HT1080 (cell line): ENCODE measurements around the gene BTBD10. TPM values are rescaled to one million over a fixed set of nuclear protein-coding genes. Genes with fewer than 3 reads are reported as not detected.

Source experiments
- DNase-seq: peaks from one replicate; pipeline ENCODE4 v3.0.0-alpha.2; 2015; ENCODE audit warnings: low read depth
- total RNA-seq: library from RNA; depleted of rRNA; stranded (reverse); fragments of >200 nt; shearing (Covaris generic); gene quantifications from 2 replicates; pipeline ENCODE4 v1.2.3, GENCODE V29; 2014

Gene BTBD10
- total RNA-seq, 1 experiment from 2014 or later = 64.0 TPM

- no peak for DNase-seq
Measured at GRCh38 chr11:13375798-13376197, 87.2 kb downstream of the BTBD10 start.

GRCh38 chr11:13373216-13373615 lies 89.8 kb downstream of the BTBD10 start:
- DNase-seq = no peak

- no peak for DNase-seq
Measured at GRCh38 chr11:13368041-13368446, 95.0 kb downstream of the BTBD10 start.

GRCh38 chr11:13367115-13367514 lies 95.9 kb downstream of the BTBD10 start:
- DNase-seq = no peak

- no peak for DNase-seq
Measured at GRCh38 chr11:13366266-13367026, 96.6 kb downstream of the BTBD10 start.

GRCh38 chr11:13364388-13364787 lies 98.6 kb downstream of the BTBD10 start:
- DNase-seq = peak; percentile 74

- DNase-seq = no peak
Measured at GRCh38 chr11:13362596-13363109, 100.4 kb downstream of the BTBD10 start.

GRCh38 chr11:13358596-13359270 lies 104.3 kb downstream of the BTBD10 start:
- DNase-seq = peak; percentile 64

- no peak for DNase-seq
Measured at GRCh38 chr11:13357232-13357631, 105.8 kb downstream of the BTBD10 start.

GRCh38 chr11:13355191-13355590 lies 107.8 kb downstream of the BTBD10 start:
- no peak for DNase-seq

GRCh38 chr11:13354335-13354734 lies 108.7 kb downstream of the BTBD10 start:
- DNase-seq = peak; percentile 40

- no peak for DNase-seq
Measured at GRCh38 chr11:13352711-13353110, 110.3 kb downstream of the BTBD10 start.

GRCh38 chr11:13349581-13349980 lies 113.4 kb downstream of the BTBD10 start:
- DNase-seq = no peak

- DNase-seq = no peak
Measured at GRCh38 chr11:13349046-13349445, 114.0 kb downstream of the BTBD10 start.

GRCh38 chr11:13348305-13348704 lies 114.7 kb downstream of the BTBD10 start:
- DNase-seq = no peak

GRCh38 chr11:13347901-13348300 lies 115.1 kb downstream of the BTBD10 start:
- DNase-seq = no peak

- DNase-seq = no peak
Measured at GRCh38 chr11:13346470-13346869, 116.6 kb downstream of the BTBD10 start.

- DNase-seq = peak; percentile 54
Measured at GRCh38 chr11:13344818-13345217, 118.2 kb downstream of the BTBD10 start.

GRCh38 chr11:13343931-13344717 lies 118.9 kb downstream of the BTBD10 start:
- DNase-seq = peak; percentile 85

- DNase-seq = no peak
Measured at GRCh38 chr11:13343067-13343466, 120.0 kb downstream of the BTBD10 start.

- no peak for DNase-seq
Measured at GRCh38 chr11:13341026-13341425, 122.0 kb downstream of the BTBD10 start.
